GM19193 (cell line): ENCODE results near the gene RHOD.

Experiments used
- POLR2A ChIP-seq: IDR thresholded peaks from 4 replicates; pipeline ENCODE4 v1.6.1; 2011; ENCODE audit not compliant: insufficient read depth, insufficient read length; ENCODE audit errors: extremely low read depth

Gene RHOD

DNA sequence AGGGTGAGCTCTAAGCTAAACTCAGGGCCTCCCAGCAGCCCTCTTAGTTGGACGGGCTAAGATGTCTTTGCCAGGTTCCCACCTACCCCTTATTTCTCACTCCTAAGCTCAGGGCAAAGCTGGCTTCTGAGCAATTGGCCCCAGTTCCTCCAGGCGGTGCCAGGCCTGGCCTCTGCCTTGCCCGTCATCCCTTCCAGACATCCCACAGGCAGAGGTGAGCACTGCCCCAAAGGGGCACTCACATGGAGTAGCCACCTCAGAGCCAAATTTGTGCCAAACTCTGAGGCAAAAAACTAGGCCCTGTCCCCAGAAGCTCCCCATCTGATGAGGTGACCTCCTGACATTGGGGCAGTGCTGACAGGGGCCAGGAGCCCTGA is 9.7 kb downstream of the RHOD start:
- TF ChIP-seq POLR2A, result no peak

DNA sequence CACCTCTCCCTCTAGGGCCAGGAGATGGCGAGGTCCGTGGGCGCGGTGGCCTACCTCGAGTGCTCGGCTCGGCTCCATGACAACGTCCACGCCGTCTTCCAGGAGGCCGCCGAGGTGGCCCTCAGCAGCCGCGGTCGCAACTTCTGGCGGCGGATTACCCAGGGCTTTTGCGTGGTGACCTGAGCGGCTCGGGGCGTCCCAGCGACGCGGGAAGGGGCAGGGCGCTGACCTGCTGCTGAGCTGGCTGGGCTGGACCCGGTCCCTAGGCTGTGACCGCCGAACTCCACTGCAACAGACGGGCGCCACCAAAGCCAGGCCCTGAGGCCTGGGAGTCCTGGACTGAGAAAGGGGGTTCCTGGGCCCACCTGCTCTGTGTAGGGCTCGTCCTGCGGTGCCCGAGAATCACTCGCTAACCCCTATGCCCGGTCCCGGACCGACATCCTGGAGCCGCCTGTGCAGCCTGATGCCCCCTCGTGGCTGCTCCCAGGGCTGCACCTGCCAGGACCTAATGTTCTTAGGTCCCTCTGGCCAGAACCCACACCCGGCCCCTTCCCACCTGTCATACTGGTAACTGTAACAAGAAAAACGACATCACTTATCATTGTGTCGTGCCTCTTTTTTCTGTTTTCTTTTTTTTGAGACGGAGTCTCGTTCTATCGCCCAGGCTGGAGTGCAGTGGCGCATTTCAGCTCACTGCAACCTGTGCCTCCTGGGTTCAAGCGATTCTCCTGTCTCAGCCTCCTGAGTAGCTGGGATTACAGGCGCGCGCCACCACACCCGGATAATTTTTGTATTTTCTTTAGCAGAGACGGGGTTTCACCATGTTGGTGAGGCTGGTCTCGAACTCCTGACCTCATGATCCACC is 15.0 kb downstream of the RHOD start:
- no peak for TF ChIP-seq POLR2A

DNA sequence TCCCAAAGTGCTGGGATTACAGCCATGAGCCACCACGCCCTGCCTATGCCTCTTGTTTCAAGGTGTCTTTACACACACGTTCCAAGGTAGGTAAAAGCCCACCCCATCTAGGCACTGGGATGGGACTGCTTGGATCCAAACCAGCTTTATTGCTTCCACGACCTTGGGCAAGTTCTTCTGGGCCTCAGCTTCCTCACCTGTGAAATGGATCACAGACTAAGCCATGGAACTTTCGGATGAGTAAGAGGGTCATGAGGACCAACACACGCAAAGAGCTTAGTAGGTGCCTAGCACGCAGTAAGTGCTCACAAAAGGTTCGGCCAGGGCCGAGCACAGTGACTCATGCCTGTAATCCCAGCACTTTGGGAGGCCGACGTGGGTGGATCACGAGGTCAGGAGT is 15.6 kb downstream of the RHOD start:
- TF ChIP-seq POLR2A, result no peak

DNA sequence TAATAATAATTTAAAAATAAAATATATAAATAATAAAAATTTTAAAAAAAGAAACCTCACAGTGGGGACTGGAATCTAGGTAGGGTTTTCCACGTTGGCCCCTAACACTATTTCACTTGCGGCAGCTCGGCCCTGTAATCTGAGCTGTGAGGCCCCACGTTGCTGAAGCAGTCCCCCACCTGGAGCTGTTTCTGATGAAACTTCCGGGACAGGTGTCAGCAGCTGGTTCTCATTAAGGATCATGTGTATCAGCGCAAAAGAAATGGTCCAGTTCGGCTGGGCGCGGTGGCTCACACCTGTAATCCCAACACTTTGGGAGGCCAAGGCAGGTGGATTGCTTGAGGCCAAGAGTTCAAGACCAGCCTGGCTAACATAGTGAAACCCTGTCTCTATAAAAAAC is 17.3 kb downstream of the RHOD start:
- TF ChIP-seq POLR2A, result no peak

DNA sequence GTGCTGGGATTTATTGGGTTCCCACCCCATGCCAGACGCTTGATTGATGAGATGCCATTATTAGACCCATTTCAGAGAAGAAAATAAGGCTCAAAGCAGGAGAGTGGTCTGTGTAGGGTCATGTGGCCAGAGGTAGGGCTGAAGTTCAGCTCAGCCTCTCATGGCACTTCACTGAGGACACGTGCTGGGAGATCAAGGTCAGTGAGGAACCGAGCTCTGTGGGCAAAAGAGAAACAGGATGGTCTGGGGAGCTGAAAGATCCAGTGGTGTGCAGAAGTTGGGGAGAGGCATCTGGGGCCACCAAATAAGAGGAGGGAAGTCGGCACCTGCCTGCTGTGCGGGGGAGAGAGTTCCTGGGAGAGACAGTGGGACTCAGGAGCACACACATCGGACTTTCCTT is 19.6 kb downstream of the RHOD start:
- no peak for TF ChIP-seq POLR2A

DNA sequence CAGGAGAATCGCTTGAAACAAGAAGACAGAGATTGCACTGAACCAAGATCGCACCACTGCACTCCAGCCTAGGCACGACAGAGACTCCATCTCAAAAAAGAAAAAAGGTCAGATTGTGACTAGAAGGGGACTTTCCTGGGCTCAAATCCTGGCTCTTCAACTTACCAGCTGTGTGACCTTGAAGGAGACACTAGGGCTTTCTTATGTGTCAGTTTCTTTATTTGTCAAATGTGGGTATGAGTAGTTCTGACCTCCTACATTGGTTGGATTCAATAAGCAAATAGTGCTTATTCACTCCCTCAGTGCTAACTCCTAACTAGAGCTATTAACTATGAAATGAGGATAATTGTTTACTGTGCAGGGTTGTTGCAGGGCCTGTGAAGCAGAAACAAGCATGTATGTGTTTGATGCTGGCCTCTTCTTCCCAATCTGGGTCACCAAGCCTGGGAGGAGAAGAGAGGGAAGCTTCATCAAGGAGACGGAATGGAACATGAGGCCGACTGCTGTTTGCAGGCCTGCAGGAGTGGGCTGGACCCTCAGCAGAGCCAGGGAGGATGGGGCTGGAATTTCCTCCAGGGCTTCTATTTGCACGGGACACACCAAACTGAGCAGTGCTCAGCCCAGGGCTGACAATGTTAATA is 22.5 kb downstream of the RHOD start:
- TF ChIP-seq POLR2A, result no peak

DNA sequence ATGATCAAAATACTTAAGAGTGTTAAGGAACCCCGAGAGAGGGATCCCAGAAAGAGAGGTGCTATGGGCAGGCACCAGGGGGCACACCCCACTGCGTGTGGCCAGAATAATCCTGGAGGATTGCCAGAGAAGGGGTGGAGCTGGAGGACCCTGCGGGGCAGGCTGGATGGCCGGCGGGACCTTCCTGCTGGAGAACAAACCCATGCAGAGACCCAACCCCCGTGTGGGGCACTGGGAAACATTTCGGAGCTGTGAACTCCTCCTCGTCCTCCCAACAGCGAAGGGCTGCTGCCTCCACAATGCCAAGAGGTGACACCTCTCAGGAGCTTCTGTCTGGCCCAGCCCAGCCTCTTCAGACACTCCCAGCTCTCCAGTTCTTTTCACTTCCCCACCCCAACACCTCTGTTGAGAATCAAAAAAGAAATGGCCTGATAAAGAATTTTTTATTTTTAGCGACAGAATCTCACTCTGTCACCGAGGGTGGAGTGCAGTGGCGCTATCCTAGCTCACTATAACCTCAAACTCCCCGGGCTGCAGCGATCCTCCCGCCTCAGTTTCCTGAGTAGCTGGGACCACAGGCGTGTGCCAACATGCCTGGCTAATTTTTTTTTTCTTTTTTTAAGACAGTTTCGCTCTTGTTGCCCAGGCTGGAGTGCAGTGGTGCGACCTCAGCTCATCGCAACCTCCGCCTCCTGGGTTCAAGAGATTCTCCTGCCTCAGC is 25.6 kb downstream of the RHOD start:
- no peak for TF ChIP-seq POLR2A

DNA sequence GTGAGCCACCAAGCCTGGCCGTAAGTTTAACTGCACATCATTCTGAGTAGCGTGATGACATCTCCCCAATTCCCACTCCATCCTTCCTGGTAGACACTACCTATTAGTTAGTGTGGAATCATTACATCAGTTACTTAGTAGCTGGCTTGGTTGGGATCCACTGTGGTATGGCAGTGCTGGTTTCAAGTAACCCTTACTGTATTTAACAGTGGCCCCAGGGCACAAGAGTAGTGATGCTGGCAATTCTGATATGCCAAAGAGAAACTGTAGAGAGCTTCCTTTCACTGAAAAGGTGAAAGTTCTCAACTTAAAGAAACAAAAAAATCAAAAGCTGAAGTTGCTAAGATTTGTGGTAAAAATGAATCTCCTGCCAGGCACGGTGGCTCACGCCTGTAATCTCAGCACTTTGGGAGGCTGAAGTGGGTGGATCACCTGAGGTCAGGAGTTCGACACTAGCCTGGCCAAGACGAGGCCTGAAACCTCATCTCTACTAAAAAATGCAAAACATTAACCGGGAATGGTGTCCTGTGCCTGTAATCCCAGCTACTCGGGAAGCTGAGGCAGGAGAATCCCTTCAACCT is 27.2 kb downstream of the RHOD start:
- no peak for TF ChIP-seq POLR2A

DNA sequence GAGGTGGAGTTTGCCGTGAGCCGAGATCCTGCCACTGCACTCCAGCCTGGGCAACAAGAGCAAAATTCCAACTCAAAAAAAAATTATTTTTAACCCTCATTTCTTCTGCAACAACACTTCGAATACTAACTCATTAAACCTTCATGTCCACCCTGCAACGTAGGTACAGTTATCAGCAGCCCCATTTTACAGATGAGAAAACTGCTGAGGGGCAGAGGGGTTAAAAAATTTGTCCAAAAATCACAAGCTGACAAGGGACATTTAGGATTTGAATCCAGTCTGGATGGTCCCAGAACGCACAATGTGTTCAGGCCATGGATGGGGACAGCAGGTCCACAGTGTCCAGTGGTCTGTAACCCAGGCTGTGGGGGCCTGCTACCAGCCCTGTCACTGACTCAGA is 29.0 kb downstream of the RHOD start:
- TF ChIP-seq POLR2A, result no peak

DNA sequence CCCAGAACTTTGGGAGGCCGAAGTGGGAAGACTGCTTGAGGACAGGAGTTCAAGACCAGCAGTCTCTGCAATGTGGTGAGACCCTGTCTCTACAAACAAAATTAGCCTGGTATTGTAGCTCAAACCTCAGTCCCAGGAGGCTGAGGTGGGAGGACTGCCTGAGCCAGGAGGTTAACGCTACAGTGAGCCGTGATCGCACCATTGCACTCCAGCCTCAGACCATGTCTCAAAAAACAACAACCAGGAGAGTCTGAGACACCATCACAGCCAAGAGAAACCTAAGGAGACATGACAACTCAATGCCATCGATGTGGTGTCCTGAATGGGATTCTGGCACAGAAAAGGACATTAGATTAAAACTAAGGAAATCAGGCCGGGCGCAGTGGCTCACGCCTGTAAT is 34.1 kb downstream of the RHOD start:
- no peak for TF ChIP-seq POLR2A

DNA sequence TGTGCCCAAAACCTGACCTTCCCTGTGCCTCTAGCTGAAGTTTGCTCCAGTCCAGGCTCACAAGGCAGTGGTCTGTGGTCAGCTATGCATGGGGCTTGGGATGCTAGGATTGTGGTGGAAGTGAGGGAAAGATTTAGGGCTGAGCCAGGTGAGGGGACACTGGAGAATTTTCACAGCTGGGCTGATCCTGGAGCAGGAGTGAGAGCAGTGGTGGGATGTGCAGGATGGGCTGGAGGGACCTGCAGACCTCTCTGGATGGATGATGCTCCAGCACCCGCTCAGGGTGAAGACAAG is 38.5 kb downstream of the RHOD start:
- TF ChIP-seq POLR2A, result no peak

DNA sequence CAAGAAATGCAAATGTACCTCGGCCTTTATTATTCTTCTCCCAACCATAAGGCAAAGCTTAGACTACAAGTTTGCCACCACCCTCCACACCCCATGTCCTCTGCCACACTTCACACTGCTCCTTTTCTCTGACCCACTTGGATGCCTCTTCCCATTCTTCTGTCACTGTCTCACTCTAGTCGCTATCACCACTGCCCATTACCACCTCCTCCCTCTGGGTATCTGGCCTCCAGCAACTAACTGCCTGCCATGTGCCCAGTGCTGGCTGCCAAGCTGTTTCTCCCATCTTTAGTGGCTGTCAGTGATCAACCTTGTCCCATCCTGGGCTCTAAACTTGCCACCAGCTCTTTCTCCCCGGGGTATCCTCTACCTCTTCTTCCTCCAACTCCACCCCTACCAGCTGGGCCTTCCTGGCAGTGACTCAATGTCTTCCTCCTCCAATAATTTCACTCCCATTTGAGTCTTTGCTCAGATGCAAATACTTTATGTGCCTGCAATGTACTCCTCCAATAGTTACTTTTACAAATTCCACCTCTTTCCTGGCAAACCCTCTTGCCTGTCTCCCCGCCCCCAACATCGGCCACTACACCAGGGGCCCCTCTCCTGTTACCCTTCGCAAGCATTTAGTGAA is 42.3 kb downstream of the RHOD start:
- no peak for TF ChIP-seq POLR2A

DNA sequence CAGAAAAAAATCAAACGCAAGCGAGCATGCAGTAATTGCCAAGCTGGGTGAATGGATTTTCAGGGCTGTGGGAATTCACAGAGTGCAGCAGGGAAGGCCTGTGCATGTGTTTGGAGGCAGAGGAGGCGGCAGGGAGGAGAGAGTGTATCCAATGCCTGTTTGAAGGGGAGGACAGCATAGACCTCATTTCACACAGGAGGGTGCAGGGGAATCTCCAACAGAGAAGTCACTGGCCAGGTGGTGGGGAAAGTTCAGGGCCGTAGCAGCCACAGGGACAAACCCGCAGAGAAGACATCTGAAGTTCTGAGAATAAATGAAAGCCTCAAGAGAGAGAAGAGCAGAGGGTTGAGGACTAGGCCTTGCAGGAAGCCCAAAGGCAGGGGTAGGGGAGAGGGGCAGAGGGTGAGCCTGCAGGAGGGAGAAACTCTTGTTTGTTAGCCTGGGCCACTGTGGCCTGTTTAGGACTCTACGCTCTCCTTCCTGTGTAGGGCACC is 43.2 kb downstream of the RHOD start:
- no peak for TF ChIP-seq POLR2A

DNA sequence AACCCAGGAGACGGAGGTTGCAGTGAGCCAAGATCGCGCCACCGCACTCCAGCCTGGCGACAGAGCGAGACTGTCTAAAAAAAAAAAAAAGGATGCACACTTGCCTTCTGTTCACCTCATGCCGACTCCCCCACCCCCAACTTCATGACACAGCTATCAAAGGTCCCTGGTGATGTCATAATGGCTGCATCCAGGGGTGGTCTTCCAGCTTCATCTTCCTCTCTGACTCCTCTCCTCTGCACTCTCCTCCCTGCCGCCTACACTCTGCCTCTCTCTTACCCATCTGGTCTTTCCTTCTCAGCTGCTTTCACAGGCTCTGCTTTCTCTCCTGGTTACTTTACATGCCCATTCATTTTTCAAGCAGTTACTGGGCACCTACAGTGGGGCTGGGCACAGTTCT is 46.0 kb downstream of the RHOD start:
- TF ChIP-seq POLR2A, result no peak

DNA sequence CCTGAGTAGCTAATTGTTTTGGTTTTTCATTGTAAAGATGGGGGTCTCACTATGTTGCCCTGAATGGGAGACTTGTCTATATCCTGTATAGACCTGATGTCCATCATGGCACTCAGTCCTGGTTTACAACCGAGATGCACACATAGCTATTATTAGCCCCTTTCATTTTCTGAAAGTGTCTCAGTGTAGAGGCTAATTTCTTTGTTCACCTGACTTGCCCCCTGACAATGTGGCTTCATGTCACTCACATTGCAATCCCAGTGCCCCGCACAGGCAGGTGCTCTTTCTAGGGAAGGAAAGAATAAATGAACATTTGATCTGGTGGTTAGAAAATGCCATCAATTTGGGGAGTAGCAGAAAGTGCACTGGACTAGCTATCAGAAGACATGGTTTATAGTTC is 49.3 kb downstream of the RHOD start:
- no peak for TF ChIP-seq POLR2A
